GM23338 (cell line): ENCODE data around the gene NFATC3. TPM values are rescaled to one million over a fixed set of nuclear protein-coding genes. Genes with fewer than 3 reads are reported as not detected.

ENCODE experiments used
- ATAC-seq: fragments of 200-7000 bp; cut with Tn5 transposase; 3 replicates; pipeline ENCODE4 v1.9.1; 2020
- DNase-seq: peaks from one replicate; pipeline ENCODE4 v3.0.0-alpha.2; 2015; ENCODE audit warnings: low spot score
- H2AFZ ChIP-seq: fragments of 200-600 bp; sonication (generic); 2 replicates; pipeline ENCODE4 v1.8.0; 2016; ENCODE audit warnings: antibody characterized with exemption, mild to moderate bottlenecking, moderate library complexity
- H3F3A ChIP-seq: fragments of 200-600 bp; sonication (generic); replicated peaks from 2 replicates; pipeline ENCODE4 v1.8.0; 2017; ENCODE audit warnings: antibody characterized with exemption, mixed run types, low read depth
- H3K27ac ChIP-seq: fragments of 200-600 bp; sonication (generic); 2 replicates; pipeline ENCODE4 v1.6.1; 2016; ENCODE audit warnings: low read depth
- H3K27me3 ChIP-seq: fragments of 200-600 bp; sonication (generic); 2 replicates; pipeline ENCODE4 v1.8.0; 2016; ENCODE audit warnings: mild to moderate bottlenecking, mixed run types, moderate library complexity; ENCODE audit not compliant: insufficient read depth
- H3K36me3 ChIP-seq: fragments of 200-600 bp; sonication (generic); 2 replicates; pipeline ENCODE4 v1.8.0; 2016; ENCODE audit warnings: mild to moderate bottlenecking; ENCODE audit not compliant: insufficient read depth
- H3K4me1 ChIP-seq: fragments of 200-600 bp; sonication (generic); 2 replicates; pipeline ENCODE4 v1.8.0; 2016; ENCODE audit warnings: mild to moderate bottlenecking, moderate library complexity; ENCODE audit not compliant: insufficient read depth
- H3K4me2 ChIP-seq: fragments of 200-600 bp; sonication (generic); 2 replicates; pipeline ENCODE4 v1.7.1; 2017; ENCODE audit warnings: mixed run types
- H3K4me3 ChIP-seq: fragments of 200-600 bp; sonication (generic); 2 replicates; pipeline ENCODE4 v1.6.1; 2016; ENCODE audit warnings: mixed run types
- H3K79me2 ChIP-seq: fragments of 200-600 bp; sonication (generic); replicated peaks from 2 replicates; pipeline ENCODE4 v1.8.0; 2017; ENCODE audit warnings: mild to moderate bottlenecking; ENCODE audit not compliant: insufficient read depth
- H3K9me2 ChIP-seq: fragments of 200-600 bp; sonication (generic); 2 replicates; pipeline ENCODE4 v1.8.0; 2017; ENCODE audit not compliant: insufficient read depth
- H4K20me1 ChIP-seq: fragments of 200-600 bp; sonication (generic); replicated peaks from 2 replicates; pipeline ENCODE4 v1.8.0; 2017; ENCODE audit warnings: mild to moderate bottlenecking; ENCODE audit not compliant: insufficient read depth
- H3K27ac Mint-ChIP-seq: 2 replicates; pipeline ENCODE4 v1.8.0; 2020; ENCODE audit warnings: inconsistent platforms, mild to moderate bottlenecking, moderate library complexity, mixed read lengths
- H3K27me3 Mint-ChIP-seq: 3 replicates; pipeline ENCODE4 v1.8.0; 2022; ENCODE audit warnings: low read depth, mild to moderate bottlenecking, moderate library complexity, mixed read lengths, inconsistent platforms; ENCODE audit not compliant: insufficient read depth, poor library complexity
- H3K36me3 Mint-ChIP-seq: 3 replicates; pipeline ENCODE4 v1.8.0; 2021; ENCODE audit warnings: low read depth, mild to moderate bottlenecking, inconsistent platforms, moderate library complexity, mixed read lengths
- H3K4me1 Mint-ChIP-seq: 3 replicates; pipeline ENCODE4 v1.8.0; 2020; ENCODE audit warnings: mild to moderate bottlenecking, inconsistent platforms, mixed read lengths
- H3K4me3 Mint-ChIP-seq: 3 replicates; pipeline ENCODE4 v1.8.0; 2021; ENCODE audit warnings: moderate library complexity, mild to moderate bottlenecking, inconsistent platforms, mixed read lengths
- H3K9me3 Mint-ChIP-seq: 3 replicates; pipeline ENCODE4 v1.8.0; 2020; ENCODE audit warnings: moderate library complexity, mild to moderate bottlenecking, inconsistent platforms, mixed read lengths
- EZH2 ChIP-seq: fragments of 200-600 bp; sonication (generic); IDR thresholded peaks from one replicate; pipeline ENCODE4 v1.8.0; 2017; ENCODE audit warnings: antibody characterized with exemption, mild to moderate bottlenecking, low read depth; ENCODE audit not compliant: unreplicated experiment
- ZNF331 ChIP-seq: fragments of 250-450 bp; sonication (Bioruptor Pico); IDR thresholded peaks from 2 replicates; pipeline ENCODE4 v1.5.0; 2020; ENCODE audit warnings: low read depth, mild to moderate bottlenecking, moderate library complexity
- polyA plus RNA-seq: library from polyadenylated mRNA; unstranded; fragments of >200 nt; fragmentation: Nextera tagmentation; extraction: Ambion mirVana; gene quantifications from 2 replicates; pipeline ENCODE4 v1.2.1, GENCODE V29; 2016
- total RNA-seq: library from RNA; depleted of rRNA; stranded (reverse); fragments of >200 nt; shearing (Covaris generic); gene quantifications from 2 replicates; pipeline ENCODE4 v1.2.3, GENCODE V29; 2014
- TF ChIP-seq, protein P1 (sequence below): IDR thresholded peaks from 2 replicates; pipeline ENCODE4 v1.6.1; 2016; ENCODE audit warnings: antibody characterized with exemption
- TF ChIP-seq, protein P2 (sequence below), 2 experiments: fragments of 200-600 bp in 1 of 2; sonication (generic) in 1 of 2; conservative IDR thresholded peaks; 2 replicates each; pipeline versions ENCODE4 v1.5.1 to v1.6.1; 2016 to 2017; ENCODE audit warnings: antibody characterized with exemption in 2 of 2, low read depth in 2 of 2, mild to moderate bottlenecking in 2 of 2, moderate library complexity in 1 of 2

NFATC3 gene
- total and polyA plus RNA-seq, 2 experiments from 2014 or later: 9.2 to 40.9 TPM

DNA sequence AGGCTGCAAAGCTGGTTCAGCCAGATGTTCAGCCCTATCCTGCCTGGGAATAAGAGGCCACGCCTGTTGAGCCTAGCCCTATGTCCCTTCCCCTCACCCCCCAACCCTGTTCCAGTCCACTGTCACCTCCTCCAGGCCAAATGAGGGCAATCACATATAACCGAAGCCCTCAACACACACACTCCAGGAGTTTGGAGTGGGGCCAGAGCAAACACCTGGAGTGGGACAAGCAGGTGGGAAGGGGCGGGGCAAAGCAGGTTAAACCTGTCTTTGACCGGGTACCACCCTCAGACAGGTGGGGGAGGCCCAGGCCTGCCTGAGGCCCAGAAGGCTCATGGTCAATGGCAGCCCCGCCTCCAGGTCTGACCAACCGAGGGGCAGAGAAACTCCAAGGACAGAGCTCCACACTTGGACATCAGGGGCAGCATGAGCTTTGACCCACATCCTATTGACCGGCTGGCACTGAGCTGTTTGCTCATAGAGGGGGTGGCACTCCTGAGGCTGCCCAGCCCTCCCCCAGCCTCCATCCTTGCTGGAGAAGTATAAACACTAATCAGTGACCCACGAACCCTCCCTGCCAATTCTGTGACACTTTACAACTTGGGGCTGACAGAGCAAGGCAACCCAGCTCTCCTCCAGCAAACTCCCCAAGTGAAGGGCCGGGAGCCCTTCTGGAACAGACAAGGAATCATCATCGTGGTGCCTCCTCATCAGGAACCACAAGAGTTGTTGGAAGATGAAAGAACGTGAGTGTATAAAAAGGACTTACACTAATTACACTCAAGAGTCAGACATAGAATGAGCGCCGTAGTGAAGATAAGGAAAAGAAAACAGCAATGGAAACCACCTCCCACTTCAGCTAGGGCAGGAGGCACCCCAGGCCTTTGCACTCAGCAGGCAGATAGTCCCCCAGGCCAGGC lies 149.3 kb downstream of the NFATC3 start:
- TF ChIP-seq ZNF331: no peak
- peaks cover 4% of the 10 kb centered on the region for H3K9me3 Mint-ChIP-seq
- peak overlapping the region; percentile 81 for H3K4me3 Mint-ChIP-seq
- H3K27me3 Mint-ChIP-seq: peaks cover 18% of the 10 kb centered on the region
- peak; percentile 2 for ATAC-seq
- peaks cover 3% of the 10 kb centered on the region; the same call in 1 of the 2 replicates for H3K27me3 ChIP-seq
- peak overlapping the region; percentile 92; the same call in 1 of the 2 replicates for H3K27ac ChIP-seq
- DNase-seq: peak; percentile 71
- H3K36me3 Mint-ChIP-seq: peaks cover 35% of the 10 kb centered on the region
- no peak overlapping the region for H2AFZ ChIP-seq
- peak overlapping the region; percentile 99 for H3K4me2 ChIP-seq
- peaks cover 18% of the 10 kb centered on the region for H4K20me1 ChIP-seq
- H3K36me3 ChIP-seq: 0 out of 2 replicates have a peak, but pooled peaks cover 4% of the 10 kb centered on the region
- H3K9me2 ChIP-seq: no peaks in the 10 kb centered on the region
- peaks cover 17% of the 10 kb centered on the region for H3K4me1 ChIP-seq
- peak overlapping the region; percentile 98 for H3K4me3 ChIP-seq
- peaks cover 24% of the 10 kb centered on the region for H3F3A ChIP-seq
- H3K27ac Mint-ChIP-seq: peak overlapping the region; percentile 83
- peaks cover 23% of the 10 kb centered on the region for H3K79me2 ChIP-seq
- peaks cover 25% of the 10 kb centered on the region for H3K4me1 Mint-ChIP-seq

DNA sequence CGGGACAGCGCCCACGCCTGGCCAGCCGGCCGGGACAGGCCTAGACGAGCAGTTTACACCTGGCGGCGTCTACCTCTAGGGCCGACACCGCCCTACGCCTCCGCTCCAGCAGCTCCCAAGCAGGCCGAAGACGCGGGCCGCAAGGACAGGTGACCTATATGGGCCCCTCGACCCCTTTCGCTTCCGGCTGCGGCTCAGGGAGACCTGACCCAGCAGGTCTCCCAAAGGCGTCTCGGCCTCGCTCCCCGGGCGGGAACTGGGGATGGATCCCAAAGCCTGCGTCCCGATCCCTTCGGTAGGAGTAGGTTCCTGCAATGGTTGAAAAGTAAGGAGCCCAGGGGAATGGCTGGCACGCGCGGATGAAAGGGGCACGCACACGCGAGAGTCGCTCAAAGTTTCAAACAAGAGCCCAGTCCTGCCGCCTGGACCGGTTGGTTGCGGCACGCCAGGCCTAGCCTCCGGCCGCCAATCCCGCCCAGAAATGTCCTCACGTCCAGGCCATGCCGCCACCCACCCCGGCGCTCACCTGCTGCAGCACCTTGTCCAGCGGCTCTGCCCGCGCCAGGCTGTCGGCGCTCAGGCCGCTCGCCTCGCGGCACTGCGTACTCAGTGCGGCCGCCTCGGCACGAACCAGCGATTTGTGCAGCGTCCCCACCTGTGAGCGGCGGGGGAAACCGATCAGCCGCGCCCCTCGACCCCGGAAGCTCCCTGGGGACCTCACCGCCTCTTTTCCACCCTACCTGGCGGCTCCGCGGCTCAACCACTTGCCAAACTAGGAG lies 150.1 kb downstream of the NFATC3 start:
- peaks cover 18% of the 10 kb centered on the region for H3F3A ChIP-seq
- peak overlapping the region; percentile 92; the same call in 1 of the 2 replicates for H3K27ac ChIP-seq
- H3K36me3 ChIP-seq: 0 out of 2 replicates have a peak, but pooled peaks cover 4% of the 10 kb centered on the region
- H4K20me1 ChIP-seq: peaks cover 18% of the 10 kb centered on the region
- H3K36me3 Mint-ChIP-seq: peaks cover 26% of the 10 kb centered on the region
- DNase-seq: peak; percentile 75
- peaks cover 26% of the 10 kb centered on the region for H3K4me1 Mint-ChIP-seq
- H3K27me3 Mint-ChIP-seq: peaks cover 23% of the 10 kb centered on the region
- ATAC-seq: peak; percentile 25
- H3K27me3 ChIP-seq: peaks cover 3% of the 10 kb centered on the region; the same call in 1 of the 2 replicates
- H3K4me3 Mint-ChIP-seq: peak overlapping the region; percentile 81
- H2AFZ ChIP-seq: peak overlapping the region; percentile 59
- H3K4me3 ChIP-seq: peak overlapping the region; percentile 98
- H3K9me3 Mint-ChIP-seq: peaks cover 4% of the 10 kb centered on the region
- no peaks in the 10 kb centered on the region for H3K9me2 ChIP-seq
- peaks cover 17% of the 10 kb centered on the region for H3K4me1 ChIP-seq
- H3K27ac Mint-ChIP-seq: peak overlapping the region; percentile 72; the same call in 1 of the 2 replicates
- peak overlapping the region; percentile 99 for H3K4me2 ChIP-seq
- TF ChIP-seq, protein P1, sequence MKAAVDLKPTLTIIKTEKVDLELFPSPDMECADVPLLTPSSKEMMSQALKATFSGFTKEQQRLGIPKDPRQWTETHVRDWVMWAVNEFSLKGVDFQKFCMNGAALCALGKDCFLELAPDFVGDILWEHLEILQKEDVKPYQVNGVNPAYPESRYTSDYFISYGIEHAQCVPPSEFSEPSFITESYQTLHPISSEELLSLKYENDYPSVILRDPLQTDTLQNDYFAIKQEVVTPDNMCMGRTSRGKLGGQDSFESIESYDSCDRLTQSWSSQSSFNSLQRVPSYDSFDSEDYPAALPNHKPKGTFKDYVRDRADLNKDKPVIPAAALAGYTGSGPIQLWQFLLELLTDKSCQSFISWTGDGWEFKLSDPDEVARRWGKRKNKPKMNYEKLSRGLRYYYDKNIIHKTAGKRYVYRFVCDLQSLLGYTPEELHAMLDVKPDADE: no peak
- TF ChIP-seq EZH2: no peak
- TF ChIP-seq, protein P2, sequence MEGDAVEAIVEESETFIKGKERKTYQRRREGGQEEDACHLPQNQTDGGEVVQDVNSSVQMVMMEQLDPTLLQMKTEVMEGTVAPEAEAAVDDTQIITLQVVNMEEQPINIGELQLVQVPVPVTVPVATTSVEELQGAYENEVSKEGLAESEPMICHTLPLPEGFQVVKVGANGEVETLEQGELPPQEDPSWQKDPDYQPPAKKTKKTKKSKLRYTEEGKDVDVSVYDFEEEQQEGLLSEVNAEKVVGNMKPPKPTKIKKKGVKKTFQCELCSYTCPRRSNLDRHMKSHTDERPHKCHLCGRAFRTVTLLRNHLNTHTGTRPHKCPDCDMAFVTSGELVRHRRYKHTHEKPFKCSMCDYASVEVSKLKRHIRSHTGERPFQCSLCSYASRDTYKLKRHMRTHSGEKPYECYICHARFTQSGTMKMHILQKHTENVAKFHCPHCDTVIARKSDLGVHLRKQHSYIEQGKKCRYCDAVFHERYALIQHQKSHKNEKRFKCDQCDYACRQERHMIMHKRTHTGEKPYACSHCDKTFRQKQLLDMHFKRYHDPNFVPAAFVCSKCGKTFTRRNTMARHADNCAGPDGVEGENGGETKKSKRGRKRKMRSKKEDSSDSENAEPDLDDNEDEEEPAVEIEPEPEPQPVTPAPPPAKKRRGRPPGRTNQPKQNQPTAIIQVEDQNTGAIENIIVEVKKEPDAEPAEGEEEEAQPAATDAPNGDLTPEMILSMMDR (conservative IDR thresholded peaks at IDR 0.05; ENCODE audit: low read depth in 2 of 2): peak in 1 of 2 experiments; percentile 63; a peak in 3 of 4 replicates
- peaks cover 23% of the 10 kb centered on the region for H3K79me2 ChIP-seq
